Mammary epithelial cell (primary cell): Measurements from ENCODE around the gene RPS6KL1.

Source experiments
- EZH2 ChIP-seq: IDR thresholded peaks from 2 replicates; pipeline ENCODE4 v1.6.1; 2012; ENCODE audit warnings: low read length, inconsistent platforms, borderline replicate concordance
- TF ChIP-seq, protein P1 (sequence below), 2 donors: IDR thresholded peaks in 1 of 2; conservative IDR thresholded peaks in 1 of 2; 2 replicates each; pipeline ENCODE4 v1.5.1; 2011 to 2012; ENCODE audit warnings: inconsistent platforms in 2 of 2, low read length in 2 of 2, mild to moderate bottlenecking in 2 of 2, control low read depth in 1 of 2, low read depth in 1 of 2; ENCODE audit not compliant: insufficient read depth in 1 of 2; ENCODE audit errors: extremely low read depth in 1 of 2

DNA sequence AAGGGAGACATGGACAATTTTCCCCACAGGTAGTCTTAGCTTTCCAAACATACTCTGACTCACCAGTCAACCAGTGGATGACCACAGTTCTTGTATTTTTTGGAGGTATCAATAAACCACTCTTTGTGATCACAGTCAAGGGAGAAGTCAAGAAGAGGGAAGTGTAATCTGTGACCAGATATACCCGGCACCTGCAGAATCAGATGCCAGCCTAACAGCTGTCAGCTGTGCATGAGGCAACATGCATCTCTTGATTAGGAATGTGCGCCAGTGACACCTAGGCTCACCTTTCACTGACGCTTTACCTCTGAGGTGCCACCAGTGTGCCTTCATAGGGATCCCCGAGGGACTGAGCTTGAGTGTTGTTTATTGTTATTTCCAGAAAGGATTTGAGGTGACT, 67.1 kb downstream of the RPS6KL1 start:
- TF ChIP-seq, protein P1, sequence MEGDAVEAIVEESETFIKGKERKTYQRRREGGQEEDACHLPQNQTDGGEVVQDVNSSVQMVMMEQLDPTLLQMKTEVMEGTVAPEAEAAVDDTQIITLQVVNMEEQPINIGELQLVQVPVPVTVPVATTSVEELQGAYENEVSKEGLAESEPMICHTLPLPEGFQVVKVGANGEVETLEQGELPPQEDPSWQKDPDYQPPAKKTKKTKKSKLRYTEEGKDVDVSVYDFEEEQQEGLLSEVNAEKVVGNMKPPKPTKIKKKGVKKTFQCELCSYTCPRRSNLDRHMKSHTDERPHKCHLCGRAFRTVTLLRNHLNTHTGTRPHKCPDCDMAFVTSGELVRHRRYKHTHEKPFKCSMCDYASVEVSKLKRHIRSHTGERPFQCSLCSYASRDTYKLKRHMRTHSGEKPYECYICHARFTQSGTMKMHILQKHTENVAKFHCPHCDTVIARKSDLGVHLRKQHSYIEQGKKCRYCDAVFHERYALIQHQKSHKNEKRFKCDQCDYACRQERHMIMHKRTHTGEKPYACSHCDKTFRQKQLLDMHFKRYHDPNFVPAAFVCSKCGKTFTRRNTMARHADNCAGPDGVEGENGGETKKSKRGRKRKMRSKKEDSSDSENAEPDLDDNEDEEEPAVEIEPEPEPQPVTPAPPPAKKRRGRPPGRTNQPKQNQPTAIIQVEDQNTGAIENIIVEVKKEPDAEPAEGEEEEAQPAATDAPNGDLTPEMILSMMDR (conservative IDR thresholded peaks at IDR 0.05 in 1 of 2, IDR thresholded peaks at IDR 0.05 in 1 of 2; ENCODE audit: extremely low read depth in 1 of 2, insufficient read depth in 1 of 2, low read depth in 1 of 2, low read length in 2 of 2): no peak
- no peak for TF ChIP-seq EZH2
